ENCODE measurements around the gene MKI67.
"Not testable (repeated sequence)": the region's sequence is repeated elsewhere in the genome, so short reads cannot be mapped to it uniquely, and the experiment has no call there.

MKI67 gene

GRCh38 chr10:128149267-128150014 is 23.2 kb upstream of the MKI67 start:
- no peak for DNase-seq

GRCh38 chr10:128147669-128148068 is 21.4 kb upstream of the MKI67 start:
- peak; percentile 80 for DNase-seq

GRCh38 chr10:128147064-128147463 is 20.8 kb upstream of the MKI67 start:
- no peak for DNase-seq

- no peak for DNase-seq
Measured at GRCh38 chr10:128144547-128144946, 18.3 kb upstream of the MKI67 start.

- no peak for DNase-seq
Measured at GRCh38 chr10:128143531-128143930, 17.3 kb upstream of the MKI67 start.

- no peak for DNase-seq
Measured at GRCh38 chr10:128140425-128140824, 14.2 kb upstream of the MKI67 start.

- DNase-seq: not testable (repeated sequence)
Measured at GRCh38 chr10:128138429-128138828, 12.2 kb upstream of the MKI67 start.

GRCh38 chr10:128137877-128138276 is 11.7 kb upstream of the MKI67 start:
- peak; percentile 36 for DNase-seq

GRCh38 chr10:128130051-128130450 is 3.8 kb upstream of the MKI67 start:
- DNase-seq: no peak

GRCh38 chr10:128128582-128128981 is 2.4 kb upstream of the MKI67 start:
- no peak for DNase-seq

GRCh38 chr10:128125416-128125943 is 743 bp downstream of the MKI67 start:
- DNase-seq: no peak

- DNase-seq: peak; percentile 26
Measured at GRCh38 chr10:128124813-128125403, 1.3 kb downstream of the MKI67 start.

- DNase-seq: no peak
Measured at GRCh38 chr10:128123846-128124245, 2.4 kb downstream of the MKI67 start.

- no peak for DNase-seq
Measured at GRCh38 chr10:128122931-128123330, 3.3 kb downstream of the MKI67 start.

GRCh38 chr10:128121750-128122412 is 4.3 kb downstream of the MKI67 start:
- no peak for DNase-seq

GRCh38 chr10:128116851-128117615 is 9.2 kb downstream of the MKI67 start:
- peak; percentile 32 for DNase-seq

- no peak for DNase-seq
Measured at GRCh38 chr10:128116187-128116586, 10.0 kb downstream of the MKI67 start.

GRCh38 chr10:128115356-128115755 is 10.9 kb downstream of the MKI67 start:
- DNase-seq: no peak

GRCh38 chr10:128114901-128115300 is 11.3 kb downstream of the MKI67 start:
- no peak for DNase-seq

GRCh38 chr10:128113026-128113425 is 13.2 kb downstream of the MKI67 start:
- no peak for DNase-seq

GRCh38 chr10:128111696-128112095 is 14.5 kb downstream of the MKI67 start:
- DNase-seq: no peak

- DNase-seq: no peak
Measured at GRCh38 chr10:128110339-128110738, 15.9 kb downstream of the MKI67 start.

- no peak for DNase-seq
Measured at GRCh38 chr10:128109707-128110106, 16.5 kb downstream of the MKI67 start.
